ENCODE results near the gene RPL35. TPM values are rescaled to one million over a fixed set of nuclear protein-coding genes. Genes with fewer than 3 reads are reported as not detected.
A peak's percentile ranks its signal among the peaks of the same experiment; 100 is the strongest.

The RPL35 gene
- total RNA-seq, 1 donor, result 1,644 TPM

- no peak overlapping the region for H3K27ac ChIP-seq (ENCODE audit: low read depth, low read length)
- H3K4me2 ChIP-seq (ENCODE audit: insufficient read depth, low read length), result no peak overlapping the region
- H3K79me2 ChIP-seq (ENCODE audit: insufficient read depth, low read length), result no peaks in the 10 kb centered on the region
- H3K36me3 ChIP-seq (ENCODE audit: insufficient read depth, low read length), result peaks cover 36% of the 10 kb centered on the region
- no peak overlapping the region for H3K4me3 ChIP-seq (ENCODE audit: insufficient read depth, low read length)
- peak; percentile 26 for DNase-seq (ENCODE audit: insufficient read length, low spot score, missing footprints)
- H3K4me1 ChIP-seq (ENCODE audit: insufficient read depth, low read length), result peaks cover 6% of the 10 kb centered on the region
- no peaks in the 10 kb centered on the region for H3K9me3 ChIP-seq (ENCODE audit: low read depth, low read length)
- H3K27me3 ChIP-seq (ENCODE audit: insufficient read depth, low read length), result no peaks in the 10 kb centered on the region
- no peak for TF ChIP-seq CTCF (IDR thresholded peaks at IDR 0.05; ENCODE audit: extremely low read depth, low read depth, low read length)
- peaks cover 10% of the 10 kb centered on the region for H4K20me1 ChIP-seq (ENCODE audit: insufficient read depth, low read length)
- H2AFZ ChIP-seq (ENCODE audit: low read length), result no peak overlapping the region
These were observed 23.8 kb upstream of the RPL35 start for GRCh38 chr9:124885551-124885950.

- Histone ChIP-seq H3K4me2 (ENCODE audit: insufficient read depth, low read length) (no peak overlapping the region), H3K4me3 (ENCODE audit: insufficient read depth, low read length) (no peak overlapping the region), H3K36me3 (ENCODE audit: insufficient read depth, low read length) (peaks cover 43% of the 10 kb centered on the region), H3K4me1 (ENCODE audit: insufficient read depth, low read length) (peaks cover 6% of the 10 kb centered on the region), H2AFZ (ENCODE audit: low read length) (no peak overlapping the region), H3K9me3 (ENCODE audit: low read depth, low read length) (no peaks in the 10 kb centered on the region), H4K20me1 (ENCODE audit: insufficient read depth, low read length) (peaks cover 10% of the 10 kb centered on the region), H3K27ac (ENCODE audit: low read depth, low read length) (no peak overlapping the region), H3K79me2 (ENCODE audit: insufficient read depth, low read length) (no peaks in the 10 kb centered on the region), H3K27me3 (ENCODE audit: insufficient read depth, low read length) (no peaks in the 10 kb centered on the region)
- DNase-seq (ENCODE audit: insufficient read length, low spot score, missing footprints), result peak; percentile 92
- no peak for TF ChIP-seq CTCF (IDR thresholded peaks at IDR 0.05; ENCODE audit: extremely low read depth, low read depth, low read length)
These were observed 22.6 kb upstream of the RPL35 start for GRCh38 chr9:124884376-124884775.

GRCh38 chr9:124882231-124882630 lies 20.5 kb upstream of the RPL35 start:
- TF ChIP-seq CTCF (IDR thresholded peaks at IDR 0.05; ENCODE audit: extremely low read depth, low read depth, low read length), result no peak
- Histone ChIP-seq H3K27me3 (ENCODE audit: insufficient read depth, low read length) (no peaks in the 10 kb centered on the region), H3K9me3 (ENCODE audit: low read depth, low read length) (no peaks in the 10 kb centered on the region), H3K4me2 (ENCODE audit: insufficient read depth, low read length) (no peak overlapping the region), H3K27ac (ENCODE audit: low read depth, low read length) (no peak overlapping the region), H3K79me2 (ENCODE audit: insufficient read depth, low read length) (no peaks in the 10 kb centered on the region), H3K36me3 (ENCODE audit: insufficient read depth, low read length) (peaks cover 50% of the 10 kb centered on the region), H2AFZ (ENCODE audit: low read length) (no peak overlapping the region), H3K4me1 (ENCODE audit: insufficient read depth, low read length) (peaks cover 9% of the 10 kb centered on the region), H4K20me1 (ENCODE audit: insufficient read depth, low read length) (peaks cover 25% of the 10 kb centered on the region), H3K4me3 (ENCODE audit: insufficient read depth, low read length) (no peak overlapping the region)
- DNase-seq (ENCODE audit: insufficient read length, low spot score, missing footprints), result peak; percentile 27

GRCh38 chr9:124881138-124881743 lies 19.5 kb upstream of the RPL35 start:
- Histone ChIP-seq H3K36me3 (ENCODE audit: insufficient read depth, low read length) (peaks cover 60% of the 10 kb centered on the region), H2AFZ (ENCODE audit: low read length) (no peak overlapping the region), H3K4me2 (ENCODE audit: insufficient read depth, low read length) (no peak overlapping the region), H3K79me2 (ENCODE audit: insufficient read depth, low read length) (peaks cover 9% of the 10 kb centered on the region), H4K20me1 (ENCODE audit: insufficient read depth, low read length) (peaks cover 32% of the 10 kb centered on the region), H3K9me3 (ENCODE audit: low read depth, low read length) (no peaks in the 10 kb centered on the region), H3K27ac (ENCODE audit: low read depth, low read length) (no peak overlapping the region), H3K4me3 (ENCODE audit: insufficient read depth, low read length) (no peak overlapping the region), H3K4me1 (ENCODE audit: insufficient read depth, low read length) (peaks cover 9% of the 10 kb centered on the region), H3K27me3 (ENCODE audit: insufficient read depth, low read length) (no peaks in the 10 kb centered on the region)
- peak; percentile 52 for DNase-seq (ENCODE audit: insufficient read length, low spot score, missing footprints)
- TF ChIP-seq CTCF (IDR thresholded peaks at IDR 0.05; ENCODE audit: extremely low read depth, low read depth, low read length), result no peak

All from osteoblast (primary cell).